HG03064 (cell line): ENCODE data around the gene GCNT3.

Experiments
- ATAC-seq: cut with Tn5 transposase; IDR thresholded peaks from one replicate; pipeline ENCODE4 v1.9.1; 2021; ENCODE audit warnings: low read depth; ENCODE audit not compliant: unreplicated experiment

The GCNT3 gene, protein sequence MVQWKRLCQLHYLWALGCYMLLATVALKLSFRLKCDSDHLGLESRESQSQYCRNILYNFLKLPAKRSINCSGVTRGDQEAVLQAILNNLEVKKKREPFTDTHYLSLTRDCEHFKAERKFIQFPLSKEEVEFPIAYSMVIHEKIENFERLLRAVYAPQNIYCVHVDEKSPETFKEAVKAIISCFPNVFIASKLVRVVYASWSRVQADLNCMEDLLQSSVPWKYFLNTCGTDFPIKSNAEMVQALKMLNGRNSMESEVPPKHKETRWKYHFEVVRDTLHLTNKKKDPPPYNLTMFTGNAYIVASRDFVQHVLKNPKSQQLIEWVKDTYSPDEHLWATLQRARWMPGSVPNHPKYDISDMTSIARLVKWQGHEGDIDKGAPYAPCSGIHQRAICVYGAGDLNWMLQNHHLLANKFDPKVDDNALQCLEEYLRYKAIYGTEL

GRCh38 chr15:59611276-59612260, at the start of gene GCNT3:
GCNT3 (plus strand) TSS chr15:59611783; CDS start chr15:59618239, 6,456 bp downstream.
- no peak for ATAC-seq

GRCh38 chr15:59562448-59563186, 49.0 kb upstream of the GCNT3 start:
- no peak for ATAC-seq

DNA sequence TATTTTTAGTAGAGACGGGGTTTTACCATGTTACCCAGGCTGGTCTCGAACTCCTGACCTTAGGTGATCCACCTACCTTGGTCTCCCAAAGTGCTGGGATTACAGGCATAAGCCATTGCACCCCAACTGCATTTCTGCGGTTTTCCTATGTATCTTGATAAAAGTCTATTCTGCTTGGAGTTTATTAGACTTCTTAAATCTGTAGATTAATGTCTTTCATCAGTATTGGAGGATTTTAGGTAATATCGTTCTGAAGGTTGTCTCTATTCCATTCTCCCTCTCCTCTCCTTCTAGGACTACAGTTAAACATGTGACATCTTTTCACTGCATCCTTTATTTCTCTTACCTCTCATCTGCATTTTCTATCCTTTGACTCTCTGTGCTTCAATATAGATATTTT, 46.3 kb upstream of the GCNT3 start:
- no peak for ATAC-seq

DNA sequence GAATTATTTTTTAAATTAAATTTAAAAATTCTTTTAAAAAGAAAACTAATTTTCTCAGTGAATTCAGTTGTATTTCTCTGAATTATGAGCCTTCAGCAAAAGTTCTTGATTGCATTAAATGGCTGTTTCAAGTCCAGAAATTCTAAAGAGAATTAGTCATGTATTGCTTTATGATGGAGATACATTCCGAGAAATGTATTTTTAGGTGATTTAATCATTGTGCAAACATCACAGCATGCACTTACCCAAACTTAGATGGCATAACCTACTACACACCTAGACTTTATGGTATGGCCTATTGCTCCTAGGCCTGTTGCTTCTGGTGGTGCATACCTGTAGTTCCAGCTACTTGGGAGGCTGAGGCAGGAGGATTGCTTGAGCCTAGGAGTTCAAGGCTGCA, 44.3 kb upstream of the GCNT3 start:
- no peak for ATAC-seq

DNA sequence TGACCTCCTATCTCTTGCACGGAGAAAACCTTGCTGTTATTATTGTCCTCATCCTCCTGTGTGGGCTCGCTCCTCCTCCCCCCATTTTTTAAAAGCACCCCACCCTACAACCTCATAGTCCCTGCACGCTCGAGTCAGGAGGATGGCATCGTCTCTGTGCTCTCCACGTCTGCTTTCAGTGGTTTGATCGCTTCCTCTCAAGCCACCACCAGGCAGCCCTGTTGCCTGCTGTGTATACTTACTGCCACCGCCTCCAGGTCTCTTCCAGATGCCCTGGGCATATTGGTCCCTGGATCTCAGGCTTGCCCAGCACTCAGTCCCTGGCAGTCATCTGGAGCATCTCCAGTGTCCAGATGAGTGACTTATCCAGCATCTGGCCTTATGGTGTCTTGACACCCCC, 42.1 kb upstream of the GCNT3 start:
- no peak for ATAC-seq

- ATAC-seq, result no peak
Observed at GRCh38 chr15:59570315-59570714, 41.3 kb upstream of the GCNT3 start.

- no peak for ATAC-seq
Observed at GRCh38 chr15:59571606-59572005, 40.0 kb upstream of the GCNT3 start.

GRCh38 chr15:59583088-59583487, 28.5 kb upstream of the GCNT3 start:
- ATAC-seq, result no peak

DNA sequence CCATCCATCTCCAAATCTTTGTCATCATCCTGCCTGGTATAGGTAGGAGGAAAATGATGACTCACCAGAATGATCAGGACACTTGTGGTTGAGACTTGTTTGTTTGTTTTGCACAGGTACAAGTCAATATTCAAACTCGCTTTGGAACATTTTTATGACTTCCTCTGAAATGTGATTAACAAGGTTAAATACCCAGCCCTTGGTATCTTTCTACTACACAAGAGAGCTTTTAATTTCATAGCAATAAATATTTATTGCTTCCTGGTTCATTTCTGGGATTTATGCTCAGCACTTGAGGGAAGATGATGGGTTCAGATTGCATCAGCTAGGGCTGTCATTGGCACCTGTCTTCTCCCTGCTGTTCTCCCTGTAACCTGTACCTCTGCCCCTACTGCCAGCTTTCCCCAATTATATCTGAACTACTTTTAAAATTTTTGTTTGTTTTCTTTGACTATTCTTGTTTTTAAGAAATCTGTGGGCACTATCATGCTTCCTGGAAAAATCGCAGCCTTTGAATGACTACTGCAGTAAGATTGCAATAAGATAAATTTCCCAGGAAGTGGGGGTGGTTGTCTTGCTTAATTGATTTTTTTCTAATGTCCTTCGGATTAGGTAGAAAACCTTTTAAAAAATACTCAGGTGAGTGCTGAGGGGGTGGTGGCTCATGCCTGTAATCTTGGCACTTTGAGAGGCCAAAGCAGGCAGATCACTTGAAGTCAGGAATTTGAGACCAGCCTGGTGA, 24.3 kb upstream of the GCNT3 start:
- ATAC-seq, result no peak

DNA sequence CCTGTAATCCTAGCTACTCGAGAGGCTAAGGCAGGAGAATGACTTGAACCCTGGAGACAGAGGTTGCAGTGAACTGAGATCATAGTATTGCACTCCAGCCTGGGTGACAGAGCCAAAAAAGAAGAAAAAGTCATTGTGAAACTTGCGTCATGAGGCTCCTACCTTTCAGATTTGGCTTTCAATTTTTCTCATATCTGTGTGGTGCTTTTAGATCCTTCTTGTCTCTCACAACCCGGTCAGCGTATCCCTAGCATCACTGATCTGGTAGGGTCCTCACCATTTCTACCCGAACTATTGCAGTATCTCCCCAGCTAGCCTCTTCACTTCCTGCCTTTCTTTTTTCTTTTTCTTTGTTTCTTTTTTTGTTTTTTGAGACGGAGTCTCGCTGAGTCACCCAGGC, 21.6 kb upstream of the GCNT3 start:
- no peak for ATAC-seq

DNA sequence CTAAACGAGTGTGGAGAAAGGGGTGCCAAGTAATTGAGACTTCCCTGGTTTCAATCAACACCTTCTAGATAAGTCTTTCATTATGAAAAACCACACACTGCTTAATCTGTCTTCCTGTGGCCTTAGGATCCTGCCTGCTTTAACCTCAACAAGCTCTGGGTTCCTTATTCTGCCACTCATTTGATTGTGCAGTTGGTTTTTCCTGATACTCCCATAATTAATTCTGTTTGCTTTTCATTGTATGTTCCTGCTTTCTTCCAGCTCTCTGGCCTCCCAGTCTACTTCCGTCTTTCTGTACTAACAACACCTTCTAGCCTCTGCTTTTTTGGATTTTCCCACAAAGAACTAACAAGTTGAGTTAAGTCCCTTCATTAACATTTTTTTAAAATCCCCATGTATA, 20.2 kb upstream of the GCNT3 start:
- no peak for ATAC-seq

DNA sequence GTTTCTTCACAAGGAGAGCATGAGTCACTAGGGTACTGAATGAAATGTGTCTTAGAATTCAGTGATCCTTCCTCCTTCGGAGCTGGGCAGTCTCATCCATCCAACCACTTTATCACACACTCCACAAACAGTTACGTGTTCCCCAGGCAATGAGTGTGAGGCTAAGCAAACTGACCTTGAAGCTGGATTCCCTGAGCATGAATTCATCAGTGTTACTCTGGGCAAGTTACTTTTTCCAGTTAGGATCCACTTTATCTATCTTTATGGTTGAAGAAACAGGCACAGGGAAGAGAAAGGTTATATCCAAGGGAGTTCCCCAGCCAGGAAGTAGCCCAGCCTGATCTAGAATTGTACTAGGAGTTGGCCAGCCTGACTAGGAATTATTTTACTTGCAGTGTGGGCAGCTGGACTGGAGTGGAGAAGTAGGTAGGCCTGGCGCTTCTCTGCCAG, 17.1 kb upstream of the GCNT3 start:
- no peak for ATAC-seq

DNA sequence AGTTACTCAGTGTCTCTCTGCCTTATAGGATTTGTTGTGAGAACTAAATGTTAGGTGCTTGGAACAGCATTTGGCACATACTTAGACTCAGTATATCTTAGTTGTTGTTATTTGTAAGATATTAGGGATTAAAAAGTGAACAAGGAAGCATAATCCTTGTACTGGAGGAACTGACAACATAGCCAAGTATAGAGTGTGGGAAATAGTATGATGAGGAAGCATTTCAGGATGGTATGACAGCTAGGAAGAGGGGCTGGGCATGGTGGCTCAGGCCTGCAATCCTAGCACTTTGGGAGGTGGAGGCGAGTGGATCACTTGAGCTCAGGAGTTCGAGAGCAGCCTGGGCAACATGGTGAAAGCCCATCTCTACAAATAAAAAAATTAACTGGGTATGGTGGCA, 16.6 kb upstream of the GCNT3 start:
- no peak for ATAC-seq

DNA sequence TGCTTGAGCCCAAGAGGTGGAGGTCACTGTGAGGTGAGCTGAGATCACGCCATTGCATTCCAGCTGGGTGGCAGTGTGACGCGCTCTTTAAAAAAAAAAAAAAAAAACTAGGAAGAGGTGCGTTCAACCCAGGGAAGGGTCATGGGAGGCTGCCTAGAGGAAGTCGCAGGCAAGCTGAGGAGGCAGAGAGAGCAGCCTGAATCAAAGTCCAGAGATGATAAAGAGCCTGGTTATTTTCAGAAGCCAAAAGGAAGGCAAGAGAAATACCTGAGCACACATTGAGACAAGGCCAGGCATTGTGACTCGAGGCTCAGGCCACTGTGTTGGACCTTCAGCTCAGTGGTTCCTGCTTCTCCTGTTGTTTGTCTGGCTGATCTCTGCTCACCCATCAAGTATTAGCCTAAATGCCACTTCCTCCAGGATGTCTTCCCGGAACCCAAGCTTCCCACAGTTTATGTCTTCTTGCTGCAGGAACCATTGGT, 16.1 kb upstream of the GCNT3 start:
- no peak for ATAC-seq

GRCh38 chr15:59596640-59597039, 14.9 kb upstream of the GCNT3 start:
- no peak for ATAC-seq

- ATAC-seq, result no peak
Observed at GRCh38 chr15:59598461-59598860, 13.1 kb upstream of the GCNT3 start.

DNA sequence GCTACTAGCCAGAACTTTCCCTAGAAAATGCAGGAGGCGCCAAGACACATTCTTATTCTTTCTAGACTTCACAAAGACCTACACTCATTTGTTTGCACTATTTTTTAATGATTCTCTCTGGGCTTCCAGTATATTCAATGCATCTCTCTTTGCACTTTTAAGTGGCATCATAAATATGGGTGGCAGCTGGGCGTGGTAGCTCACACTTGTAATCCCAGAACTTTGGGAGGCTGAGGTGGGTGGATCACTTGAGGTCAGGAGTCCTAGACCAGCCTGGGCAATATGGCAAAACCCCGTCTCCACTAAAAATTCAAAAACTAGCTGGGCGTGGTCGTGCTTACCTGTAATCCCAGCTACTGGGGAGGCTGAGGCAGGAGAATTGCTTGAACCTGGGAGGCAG, 5.6 kb upstream of the GCNT3 start:
- ATAC-seq, result no peak

- ATAC-seq, result no peak
Observed at GRCh38 chr15:59609730-59610712, 1.6 kb upstream of the GCNT3 start.

DNA sequence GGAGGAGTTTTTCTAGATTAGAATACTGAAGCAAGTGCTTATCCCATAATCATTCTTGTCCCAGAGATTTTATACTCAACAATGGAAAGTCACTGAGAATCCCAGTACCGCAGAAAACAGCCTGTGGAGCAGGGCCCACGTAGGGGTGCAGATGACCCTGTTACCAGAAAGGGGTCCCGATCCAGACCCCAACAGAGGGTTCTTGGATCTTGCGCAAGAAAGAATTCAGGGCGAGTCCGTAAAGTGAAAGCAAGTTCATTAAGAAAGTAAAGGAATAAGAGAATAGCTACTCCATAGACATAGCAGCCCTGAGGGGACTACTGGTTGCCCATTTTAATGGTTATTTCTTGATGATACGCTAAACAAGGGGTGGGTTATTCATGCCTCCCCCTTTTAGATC, 2.6 kb downstream of the GCNT3 start:
- no peak for ATAC-seq
